H9 (cell line): ENCODE measurements around the gene RBM19. TPM values are rescaled to one million over a fixed set of nuclear protein-coding genes. Genes with fewer than 3 reads are reported as not detected.

ENCODE experiments used
- DNase-seq: peaks from one replicate; pipeline ENCODE4 v3.0.0-alpha.2; 2017
- H2AFZ ChIP-seq: one replicate; pipeline ENCODE4 v1.6.1; 2013; ENCODE audit warnings: mild to moderate bottlenecking, low read length, control low read depth, moderate library complexity
- H2AK5ac ChIP-seq: 2 replicates; pipeline ENCODE4 v1.6.1; 2013; ENCODE audit warnings: low read length, control low read depth, mixed read lengths; ENCODE audit not compliant: insufficient read length
- H2BK120ac ChIP-seq: one replicate; pipeline ENCODE4 v1.6.1; 2013; ENCODE audit warnings: low read depth, mild to moderate bottlenecking, low read length, control low read depth, inconsistent platforms; ENCODE audit not compliant: poor library complexity, severe bottlenecking
- H2BK12ac ChIP-seq: 2 replicates; pipeline ENCODE4 v1.6.1; 2013; ENCODE audit warnings: low read length, control low read depth, mixed read lengths, low read depth; ENCODE audit not compliant: insufficient read length
- H2BK15ac ChIP-seq: 2 replicates; pipeline ENCODE4 v1.6.1; 2013; ENCODE audit warnings: low read depth, low read length, control low read depth
- H2BK20ac ChIP-seq: one replicate; pipeline ENCODE4 v1.6.1; 2013; ENCODE audit warnings: low read depth, mild to moderate bottlenecking, low read length, control low read depth, inconsistent platforms; ENCODE audit not compliant: poor library complexity, severe bottlenecking
- H2BK5ac ChIP-seq: 2 replicates; pipeline ENCODE4 v1.6.1; 2013; ENCODE audit warnings: low read length, control low read depth, mixed read lengths; ENCODE audit not compliant: insufficient read length
- H3K14ac ChIP-seq: 2 replicates; pipeline ENCODE4 v1.6.1; 2013; ENCODE audit warnings: low read length, control low read depth; ENCODE audit not compliant: insufficient read depth
- H3K18ac ChIP-seq: 2 replicates; pipeline ENCODE4 v1.6.1; 2013; ENCODE audit warnings: low read depth, mild to moderate bottlenecking, mixed read lengths, low read length, control low read depth; ENCODE audit not compliant: insufficient read length
- H3K23ac ChIP-seq: 2 replicates; pipeline ENCODE4 v1.6.1; 2013; ENCODE audit warnings: low read length, control low read depth, mixed read lengths, low read depth; ENCODE audit not compliant: insufficient read length
- H3K23me2 ChIP-seq: 2 replicates; pipeline ENCODE4 v1.6.1; 2013; ENCODE audit warnings: low read depth, mild to moderate bottlenecking, mixed read lengths, low read length, control low read depth; ENCODE audit not compliant: insufficient read length, poor library complexity, severe bottlenecking
- H3K27ac ChIP-seq: 2 replicates; pipeline ENCODE4 v1.5.1; 2013; ENCODE audit warnings: low read length, control low read depth, mixed read lengths, low read depth; ENCODE audit not compliant: insufficient read length
- H3K27me3 ChIP-seq: 2 replicates; pipeline ENCODE4 v1.6.1; 2013; ENCODE audit warnings: low read length, control low read depth, inconsistent platforms; ENCODE audit not compliant: insufficient read depth
- H3K4ac ChIP-seq: 2 replicates; pipeline ENCODE4 v1.6.1; 2013; ENCODE audit warnings: low read depth, mild to moderate bottlenecking, control low read depth, inconsistent platforms, low read length, moderate library complexity
- H3K4me1 ChIP-seq: 2 replicates; pipeline ENCODE4 v1.6.1; 2013; ENCODE audit warnings: low read length, control low read depth, inconsistent platforms; ENCODE audit not compliant: insufficient read depth
- H3K4me2 ChIP-seq: 2 replicates; pipeline ENCODE4 v1.6.1; 2013; ENCODE audit warnings: low read length, control low read depth, mixed read lengths; ENCODE audit not compliant: insufficient read length, insufficient read depth
- H3K56ac ChIP-seq: 2 replicates; pipeline ENCODE4 v1.6.1; 2013; ENCODE audit warnings: low read depth, mild to moderate bottlenecking, mixed read lengths, low read length, control low read depth; ENCODE audit not compliant: insufficient read length
- H3K79me1 ChIP-seq: 2 replicates; pipeline ENCODE4 v1.6.1; 2013; ENCODE audit warnings: low read depth, mild to moderate bottlenecking, moderate library complexity, low read length, control low read depth, inconsistent platforms; ENCODE audit not compliant: insufficient read depth, poor library complexity, severe bottlenecking
- H3K79me2 ChIP-seq: 2 replicates; pipeline ENCODE4 v1.6.1; 2013; ENCODE audit warnings: low read length, control low read depth, inconsistent platforms; ENCODE audit not compliant: insufficient read depth
- H3K9ac ChIP-seq: 2 replicates; pipeline ENCODE4 v1.6.1; 2013; ENCODE audit warnings: low read length, control low read depth, mixed read lengths; ENCODE audit not compliant: insufficient read length; ENCODE audit errors: extremely low read depth
- H3K9me3 ChIP-seq: one replicate; pipeline ENCODE4 v1.6.1; 2013; ENCODE audit warnings: low read depth, low read length, inconsistent platforms; ENCODE audit not compliant: control insufficient read depth
- H3T11ph ChIP-seq: one replicate; pipeline ENCODE4 v1.6.1; 2013; ENCODE audit warnings: mild to moderate bottlenecking, low read length, control low read depth, inconsistent platforms
- H4K20me1 ChIP-seq: one replicate; pipeline ENCODE4 v1.6.1; 2013; ENCODE audit not compliant: control insufficient read depth, insufficient read length, insufficient read depth
- H4K5ac ChIP-seq: 2 replicates; pipeline ENCODE4 v1.6.1; 2013; ENCODE audit warnings: low read depth, mild to moderate bottlenecking, mixed read lengths, low read length, control low read depth; ENCODE audit not compliant: insufficient read length
- H4K8ac ChIP-seq: replicated peaks from 2 replicates; pipeline ENCODE4 v1.6.1; 2013; ENCODE audit warnings: low read length, control low read depth, mixed read lengths, low read depth; ENCODE audit not compliant: insufficient read length
- H4K91ac ChIP-seq: 2 replicates; pipeline ENCODE4 v1.6.1; 2013; ENCODE audit warnings: low read depth, mild to moderate bottlenecking, moderate library complexity, mixed read lengths, low read length, control low read depth; ENCODE audit not compliant: insufficient read length
- H3K27ac Mint-ChIP-seq, 3 experiments: 2 replicates in 2 of 3; 3 replicates in 1 of 3; pipeline ENCODE4 v1.8.0; 2020 to 2021; ENCODE audit warnings: mixed read lengths in 3 of 3, mild to moderate bottlenecking in 1 of 3, moderate library complexity in 1 of 3
- H3K27me3 Mint-ChIP-seq: 2 replicates; pipeline ENCODE4 v1.8.0; 2021; ENCODE audit warnings: low read depth, mild to moderate bottlenecking, moderate library complexity, mixed read lengths
- H3K36me3 Mint-ChIP-seq, 3 experiments: 2 replicates in 2 of 3; 3 replicates in 1 of 3; pipeline ENCODE4 v1.8.0; 2020 to 2021; ENCODE audit warnings: low read depth in 3 of 3, mixed read lengths in 3 of 3; ENCODE audit not compliant: insufficient read depth in 1 of 3
- H3K4me1 Mint-ChIP-seq, 2 experiments: 2 replicates each; pipeline ENCODE4 v1.8.0; 2020; ENCODE audit warnings: mixed read lengths in 2 of 2
- H3K4me3 Mint-ChIP-seq, 2 experiments: 2 replicates in 1 of 2; 3 replicates in 1 of 2; pipeline ENCODE4 v1.8.0; 2020 to 2021; ENCODE audit warnings: mild to moderate bottlenecking in 2 of 2, mixed read lengths in 2 of 2, moderate library complexity in 1 of 2
- H3K9me3 Mint-ChIP-seq, 2 experiments: 2 replicates in 1 of 2; 3 replicates in 1 of 2; pipeline ENCODE4 v1.8.0; 2020; ENCODE audit warnings: mild to moderate bottlenecking in 2 of 2, mixed read lengths in 2 of 2, moderate library complexity in 1 of 2
- WGBS: extraction: QIAGEN DNeasy Blood & Tissue Kit; methylation state at CpG from one replicate; pipeline ENCODE4 v1.1.7; 2013; ENCODE audit warnings: missing lambda C conversion rate, low lambda C conversion rate, mixed read lengths; ENCODE audit not compliant: insufficient read length; ENCODE audit errors: extremely low coverage; 5-methylcytosine and 5-hydroxymethylcytosine counted together
- total RNA-seq: library from RNA; stranded (reverse); gene quantifications from 2 replicates; pipeline ENCODE4 v1.2.1, GENCODE V29; 2021
- TF ChIP-seq, protein P1 (sequence below): fragments of 200-600 bp; sonication (generic); conservative IDR thresholded peaks from 3 replicates; pipeline ENCODE4 v1.8.0; 2021; ENCODE audit warnings: antibody characterized with exemption, mild to moderate bottlenecking

Gene RBM19
- total RNA-seq, 1 experiment from 2014 or later: 32.2 TPM

DNA sequence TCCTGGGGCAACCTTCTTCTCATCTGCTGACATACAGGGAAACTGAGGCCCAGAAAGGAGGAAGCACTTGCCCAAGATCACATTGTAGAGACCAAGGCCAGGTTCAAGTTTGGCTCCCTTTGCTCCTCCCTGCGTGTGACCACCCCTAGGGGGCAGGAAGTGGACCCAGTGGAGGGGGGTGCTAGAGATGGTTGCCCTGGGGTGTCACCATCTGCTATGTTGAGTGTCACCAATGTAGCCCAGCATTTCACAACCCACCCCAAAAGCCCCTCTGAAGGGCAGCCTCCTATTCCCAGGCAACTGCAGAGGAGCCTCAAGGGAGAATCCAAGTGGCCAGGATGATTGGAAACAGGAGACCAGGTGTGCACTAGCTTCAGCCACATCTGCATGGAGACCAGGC lies 12.0 kb upstream of the RBM19 start:
- Histone ChIP-seq H2AK5ac (no peak overlapping the region), H2BK5ac (no peak overlapping the region), H3K27ac (no peak overlapping the region), H3K79me2 (no peaks in the 10 kb centered on the region), H2BK120ac (no peak overlapping the region), H3K79me1 (no peaks in the 10 kb centered on the region), H2AFZ (no peak overlapping the region), H3K9ac (no peak overlapping the region), H3K9me3 (no peaks in the 10 kb centered on the region), H3K4me2 (no peak overlapping the region), H3K23ac (no peak overlapping the region), H2BK20ac (no peak overlapping the region), H3K18ac (no peak overlapping the region), H4K91ac (no peak overlapping the region), H3K23me2 (no peaks in the 10 kb centered on the region), H3K56ac (no peak overlapping the region), H4K8ac (no peak overlapping the region), H4K5ac (no peak overlapping the region), H2BK12ac (no peak overlapping the region), H4K20me1 (no peaks in the 10 kb centered on the region), H3K27me3 (no peaks in the 10 kb centered on the region; the same call in 1 of the 2 replicates), H3K4me1 (no peaks in the 10 kb centered on the region), H3K14ac (no peak overlapping the region), H3K4ac (no peak overlapping the region), H3T11ph (no peak overlapping the region), H2BK15ac (no peak overlapping the region)
- DNase-seq: no peak
- WGBS: no CpG with 5 or more reads among the region's 1 CpG
- Mint-ChIP-seq H3K9me3 (no peaks in the 10 kb centered on the region), H3K4me3 (no peak overlapping the region; a peak in 1 of 5 replicates), H3K36me3 (no peaks in the 10 kb centered on the region), H3K27me3 (peaks cover 58% of the 10 kb centered on the region), H3K27ac (no peak overlapping the region; a peak in 1 of 7 replicates), H3K4me1 (no peaks in the 10 kb centered on the region)
- TF ChIP-seq, protein P1, sequence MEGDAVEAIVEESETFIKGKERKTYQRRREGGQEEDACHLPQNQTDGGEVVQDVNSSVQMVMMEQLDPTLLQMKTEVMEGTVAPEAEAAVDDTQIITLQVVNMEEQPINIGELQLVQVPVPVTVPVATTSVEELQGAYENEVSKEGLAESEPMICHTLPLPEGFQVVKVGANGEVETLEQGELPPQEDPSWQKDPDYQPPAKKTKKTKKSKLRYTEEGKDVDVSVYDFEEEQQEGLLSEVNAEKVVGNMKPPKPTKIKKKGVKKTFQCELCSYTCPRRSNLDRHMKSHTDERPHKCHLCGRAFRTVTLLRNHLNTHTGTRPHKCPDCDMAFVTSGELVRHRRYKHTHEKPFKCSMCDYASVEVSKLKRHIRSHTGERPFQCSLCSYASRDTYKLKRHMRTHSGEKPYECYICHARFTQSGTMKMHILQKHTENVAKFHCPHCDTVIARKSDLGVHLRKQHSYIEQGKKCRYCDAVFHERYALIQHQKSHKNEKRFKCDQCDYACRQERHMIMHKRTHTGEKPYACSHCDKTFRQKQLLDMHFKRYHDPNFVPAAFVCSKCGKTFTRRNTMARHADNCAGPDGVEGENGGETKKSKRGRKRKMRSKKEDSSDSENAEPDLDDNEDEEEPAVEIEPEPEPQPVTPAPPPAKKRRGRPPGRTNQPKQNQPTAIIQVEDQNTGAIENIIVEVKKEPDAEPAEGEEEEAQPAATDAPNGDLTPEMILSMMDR: no peak
